ENCODE results near the gene RXFP2.

RXFP2 gene

GRCh38 chr13:31798189-31798588, 58.9 kb downstream of the RXFP2 start:
- Histone ChIP-seq H3K27me3 (no peaks in the 10 kb centered on the region), H3K9me3 (no peaks in the 10 kb centered on the region; the same call in 1 of the 2 replicates), H3K36me3 (no peaks in the 10 kb centered on the region), H3K4me1 (no peaks in the 10 kb centered on the region), H3K4me3 (ENCODE audit: low read depth, low read length) (no peak overlapping the region)
- TF ChIP-seq CTCF (IDR thresholded peaks at IDR 0.05; ENCODE audit: low read depth, low read length) = no peak
- no peak for DNase-seq

- no peak for DNase-seq
Observed at GRCh38 chr13:31801088-31801487, 61.8 kb downstream of the RXFP2 start.

DNA sequence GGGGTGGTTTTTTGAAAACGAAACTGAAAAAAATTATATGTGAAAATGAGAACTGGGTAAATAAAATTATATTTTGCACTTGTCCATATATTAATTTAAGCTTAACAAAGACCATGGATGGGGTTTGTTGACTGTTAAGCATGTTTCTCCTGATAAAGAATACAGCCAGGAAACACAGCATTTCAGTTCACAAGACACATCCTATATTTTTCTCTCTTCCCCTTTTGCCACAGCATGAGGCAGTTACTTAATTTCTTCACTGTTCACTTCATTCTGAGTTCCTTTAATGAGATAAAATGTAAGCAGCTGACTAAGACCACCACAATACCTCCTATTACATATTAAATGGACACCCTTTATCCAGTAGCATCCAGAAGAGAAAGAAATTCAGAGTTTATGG, 64.0 kb downstream of the RXFP2 start:
- Histone ChIP-seq H3K4me3 (ENCODE audit: low read depth, low read length) (no peak overlapping the region), H3K9me3 (no peaks in the 10 kb centered on the region; the same call in 1 of the 2 replicates), H3K27me3 (no peaks in the 10 kb centered on the region), H3K36me3 (no peaks in the 10 kb centered on the region), H3K4me1 (no peaks in the 10 kb centered on the region; the same call in none of the 2 replicates)
- DNase-seq = no peak
- TF ChIP-seq CTCF (IDR thresholded peaks at IDR 0.05; ENCODE audit: low read depth, low read length) = no peak

More at GRCh38 chr13:31801088-31801487, 61.8 kb downstream of the RXFP2 start:
- H3K36me3 ChIP-seq = no peaks in the 10 kb centered on the region
- no peak overlapping the region for H3K4me3 ChIP-seq (ENCODE audit: low read depth, low read length)
- no peaks in the 10 kb centered on the region for H3K27me3 ChIP-seq
- H3K4me1 ChIP-seq = no peaks in the 10 kb centered on the region
- TF ChIP-seq CTCF (IDR thresholded peaks at IDR 0.05; ENCODE audit: low read depth, low read length) = no peak
- no peaks in the 10 kb centered on the region; the same call in 1 of the 2 replicates for H3K9me3 ChIP-seq

DNA sequence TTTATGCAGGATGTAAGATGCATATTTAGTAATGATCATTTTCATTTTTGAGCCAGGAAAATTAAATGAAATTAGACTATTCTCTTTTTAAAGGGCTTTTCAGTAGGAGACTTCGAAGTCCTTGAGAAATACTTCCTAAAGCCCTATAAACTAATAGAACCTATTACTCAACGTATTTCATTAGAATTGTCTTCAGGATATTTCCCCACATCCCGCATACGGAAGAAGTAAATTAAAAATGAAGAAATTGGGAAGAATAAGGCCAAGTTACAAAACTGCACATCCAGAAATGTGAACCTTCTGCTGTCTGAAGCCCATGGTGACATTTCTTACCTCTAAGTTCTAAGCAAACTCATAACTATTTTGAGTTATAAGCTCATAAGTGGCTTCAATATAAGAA, 66.5 kb downstream of the RXFP2 start:
- H3K4me1 ChIP-seq = no peaks in the 10 kb centered on the region; the same call in none of the 2 replicates
- H3K9me3 ChIP-seq = no peaks in the 10 kb centered on the region
- H3K27me3 ChIP-seq = no peaks in the 10 kb centered on the region
- H3K36me3 ChIP-seq = no peaks in the 10 kb centered on the region
- no peak overlapping the region for H3K4me3 ChIP-seq (ENCODE audit: low read depth, low read length)
- no peak for DNase-seq
- no peak for TF ChIP-seq CTCF (IDR thresholded peaks at IDR 0.05; ENCODE audit: low read depth, low read length)

GRCh38 chr13:31807090-31807541, 67.8 kb downstream of the RXFP2 start:
- no peaks in the 10 kb centered on the region for H3K9me3 ChIP-seq
- H3K36me3 ChIP-seq = no peaks in the 10 kb centered on the region
- H3K27me3 ChIP-seq = no peaks in the 10 kb centered on the region
- DNase-seq = peak; percentile 30
- no peak for TF ChIP-seq CTCF (IDR thresholded peaks at IDR 0.05; ENCODE audit: low read depth, low read length)
- no peaks in the 10 kb centered on the region; the same call in none of the 2 replicates for H3K4me1 ChIP-seq
- H3K4me3 ChIP-seq (ENCODE audit: low read depth, low read length) = no peak overlapping the region

GRCh38 chr13:31814536-31814935, 75.2 kb downstream of the RXFP2 start:
- H3K4me3 ChIP-seq (ENCODE audit: low read depth, low read length) = no peak overlapping the region
- DNase-seq = no peak
- no peak for TF ChIP-seq CTCF (IDR thresholded peaks at IDR 0.05; ENCODE audit: low read depth, low read length)
- no peaks in the 10 kb centered on the region; the same call in 1 of the 2 replicates for H3K9me3 ChIP-seq
- H3K4me1 ChIP-seq = no peaks in the 10 kb centered on the region
- H3K36me3 ChIP-seq = no peaks in the 10 kb centered on the region
- H3K27me3 ChIP-seq = no peaks in the 10 kb centered on the region
